GM12864 (cell line): ENCODE data around the gene TESK2.
"Not testable (repeated sequence)": the region's sequence is repeated elsewhere in the genome, so short reads cannot be mapped to it uniquely, and the experiment has no call there.

ENCODE experiments used
- DNase-seq: peaks from one replicate; pipeline ENCODE4 v3.0.0-alpha.2; 2011; ENCODE audit warnings: low read depth
- H3K4me3 ChIP-seq: 2 replicates; pipeline ENCODE4 v1.5.1; 2011; ENCODE audit warnings: mild to moderate bottlenecking, low read depth, low read length, control low read depth
- CTCF ChIP-seq: IDR thresholded peaks from 2 replicates; pipeline ENCODE4 v1.5.1; 2011; ENCODE audit warnings: low read depth, mild to moderate bottlenecking, moderate library complexity, low read length, control low read depth, inconsistent platforms; ENCODE audit errors: missing control alignments

TESK2 gene

GRCh38 chr1:45491487-45492260, 711 bp upstream of the TESK2 start:
- no peak for DNase-seq
- H3K4me3 ChIP-seq = peak overlapping the region; percentile 14; the same call in 1 of the 2 replicates
- TF ChIP-seq CTCF = no peak

- TF ChIP-seq CTCF = no peak
- no peak for DNase-seq
- peak overlapping the region; percentile 53 for H3K4me3 ChIP-seq
Observed at GRCh38 chr1:45490121-45490625, 790 bp downstream of the TESK2 start.

- DNase-seq = not testable (repeated sequence)
- peak overlapping the region; percentile 53 for H3K4me3 ChIP-seq
Observed at GRCh38 chr1:45489379-45489778, 1.6 kb downstream of the TESK2 start.

- H3K4me3 ChIP-seq = no peak overlapping the region; the same call in 1 of the 2 replicates
- no peak for DNase-seq
- TF ChIP-seq CTCF = no peak
Observed at GRCh38 chr1:45488666-45489377, 2.1 kb downstream of the TESK2 start.

GRCh38 chr1:45485949-45486348, 5.0 kb downstream of the TESK2 start:
- TF ChIP-seq CTCF = no peak
- DNase-seq = no peak
- H3K4me3 ChIP-seq = no peak overlapping the region

GRCh38 chr1:45479039-45479748, 11.8 kb downstream of the TESK2 start:
- DNase-seq = no peak
- no peak for TF ChIP-seq CTCF
- no peak overlapping the region for H3K4me3 ChIP-seq
